HCT116 (cell line): ENCODE results near the gene ZCWPW1. TPM values are rescaled to one million over a fixed set of nuclear protein-coding genes. Genes with fewer than 3 reads are reported as not detected.

Experiments used
- ATAC-seq: fragments of 200-7000 bp; cut with Tn5 transposase; 2 replicates; pipeline ENCODE4 v1.9.1; 2020; ENCODE audit warnings: mild to moderate bottlenecking, moderate library complexity
- BruUV-seq: library from RNA; stranded (reverse); fragments of 400-500 nt; replicated peaks from 2 replicates; lab custom pipeline; 2021; lab: Mats Ljungman, UMichigan
- CTCF ChIA-PET: fragments of 300-600 bp; sonication (Branson Sonifier 250); formaldehyde crosslinking; loops from one replicate; lab custom pipeline; 2021; ENCODE audit warnings: antibody characterized with exemption; lab: Charles Lee
- POLR2A ChIA-PET: fragments of 300-600, 350-600 bp; sonication (Branson Sonifier 250); formaldehyde crosslinking; loops from one replicate; lab custom pipeline; 2021; ENCODE audit warnings: antibody characterized with exemption; lab: Charles Lee
- RAD21 ChIA-PET, 2 experiments: fragments of 300-600 bp; sonication (Branson Sonifier 250); formaldehyde crosslinking; loops; one replicate each; lab custom pipeline; 2023; ENCODE audit warnings: low total read pairs in 2 of 2; ENCODE audit not compliant: uncharacterized antibody in 2 of 2, unreplicated experiment in 2 of 2, low non-redundant PET in 1 of 2; lab: Charles Lee
- DNase-seq: peaks from one replicate; pipeline ENCODE4 v3.0.0-alpha.2; 2010; ENCODE audit warnings: low read depth, low spot score
- H2AFZ ChIP-seq: fragments of 200-600 bp; shearing (Covaris generic), sonication (generic); 2 replicates; pipeline ENCODE4 v1.6.1; 2017; ENCODE audit warnings: low read depth, mixed run types, mixed read lengths, antibody characterized with exemption, low read length; ENCODE audit not compliant: poor library complexity, severe bottlenecking
- H3K27ac ChIP-seq: 2 replicates; pipeline ENCODE4 v1.5.1; 2012; ENCODE audit warnings: low read depth, low read length
- H3K27me3 ChIP-seq: fragments of 200-600 bp; sonication (generic); 2 replicates; pipeline ENCODE4 v1.6.1; 2016; ENCODE audit warnings: mixed run types, low read length, mixed read lengths; ENCODE audit not compliant: insufficient read depth
- H3K36me3 ChIP-seq, 2 experiments: fragments of 200-500 bp in 1 of 2; fragments of 200-600 bp in 1 of 2; sonication (Bioruptor generic) in 1 of 2; sonication (generic) in 1 of 2; 2 replicates each; pipeline versions ENCODE4 v1.5.1 to v1.6.1; 2014 to 2016; ENCODE audit warnings: low read length in 2 of 2, inconsistent platforms in 1 of 2, mixed read lengths in 1 of 2, mixed run types in 1 of 2; ENCODE audit not compliant: insufficient read depth in 2 of 2, control insufficient read depth in 1 of 2
- H3K4me1 ChIP-seq, 2 experiments: fragments of 200-600 bp in 1 of 2; sonication (generic) in 1 of 2; 2 replicates each; pipeline versions ENCODE4 v1.5.1 to v1.6.1; 2012 to 2017; ENCODE audit warnings: low read length in 2 of 2, inconsistent platforms in 1 of 2, mild to moderate bottlenecking in 1 of 2, mixed read lengths in 1 of 2, mixed run types in 1 of 2, moderate library complexity in 1 of 2; ENCODE audit not compliant: insufficient read depth in 2 of 2, control insufficient read depth in 1 of 2
- H3K4me2 ChIP-seq: fragments of 200-600 bp; sonication (generic); 2 replicates; pipeline ENCODE4 v1.6.1; 2017; ENCODE audit warnings: mixed run types, low read length, mixed read lengths
- H3K4me3 ChIP-seq, 2 experiments: fragments of 200-600 bp in 1 of 2; sonication (generic) in 1 of 2; replicated peaks in 1 of 2; 2 replicates each; pipeline ENCODE4 v1.5.1; 2011 to 2016; ENCODE audit warnings: low read length in 2 of 2, control low read depth in 1 of 2, low read depth in 1 of 2, mild to moderate bottlenecking in 1 of 2, mixed read lengths in 1 of 2, mixed run types in 1 of 2
- H3K79me2 ChIP-seq: fragments of 200-600 bp; sonication (generic); 2 replicates; pipeline ENCODE4 v1.6.1; 2017; ENCODE audit warnings: mild to moderate bottlenecking, mixed run types, low read length, moderate library complexity, mixed read lengths; ENCODE audit not compliant: insufficient read depth
- H3K9ac ChIP-seq: fragments of 200-600 bp; sonication (generic); 2 replicates; pipeline ENCODE4 v1.6.1; 2016; ENCODE audit warnings: low read length, mixed read lengths
- H3K9me2 ChIP-seq: fragments of 200-600 bp; sonication (generic), shearing (Covaris generic); 2 replicates; pipeline ENCODE4 v1.6.1; 2017; ENCODE audit warnings: mixed run types, mild to moderate bottlenecking, moderate library complexity; ENCODE audit not compliant: insufficient read depth
- H3K9me3 ChIP-seq, 2 experiments: fragments of 200-500 bp in 1 of 2; fragments of 200-600 bp in 1 of 2; sonication (Bioruptor generic) in 1 of 2; sonication (generic) in 1 of 2; 2 replicates each; pipeline ENCODE4 v1.6.1; 2014 to 2017; ENCODE audit warnings: low read length in 2 of 2, mixed read lengths in 2 of 2, inconsistent platforms in 1 of 2, low read depth in 1 of 2, mild to moderate bottlenecking in 1 of 2, mixed run types in 1 of 2, moderate library complexity in 1 of 2; ENCODE audit not compliant: control insufficient read depth in 1 of 2, insufficient read depth in 1 of 2
- H4K20me1 ChIP-seq: fragments of 200-600 bp; sonication (generic), shearing (Covaris generic); 2 replicates; pipeline ENCODE4 v1.6.1; 2017; ENCODE audit warnings: mixed run types, mild to moderate bottlenecking, moderate library complexity; ENCODE audit not compliant: insufficient read depth
- CBX3 ChIP-seq: IDR thresholded peaks from 2 replicates; pipeline ENCODE4 v1.6.1; 2012; ENCODE audit warnings: low read depth
- CEBPB ChIP-seq: IDR thresholded peaks from 2 replicates; pipeline ENCODE4 v1.6.1; 2012; ENCODE audit warnings: low read depth
- EGR1 ChIP-seq: IDR thresholded peaks from 2 replicates; pipeline ENCODE4 v1.6.1; 2012; ENCODE audit warnings: low read depth
- ELF1 ChIP-seq: IDR thresholded peaks from 2 replicates; pipeline ENCODE4 v1.6.1; 2012; ENCODE audit warnings: low read depth, borderline replicate concordance
- EZH2 ChIP-seq: fragments of 200-600 bp; sonication (generic); IDR thresholded peaks from 2 replicates; pipeline ENCODE4 v1.6.1; 2017; ENCODE audit warnings: antibody characterized with exemption, mixed run types
- EZH2phosphoT487 ChIP-seq: fragments of 200-600 bp; IDR thresholded peaks from 2 replicates; pipeline ENCODE4 v1.6.1; 2018; ENCODE audit warnings: antibody characterized with exemption, borderline replicate concordance
- POLR2A ChIP-seq: IDR thresholded peaks from 2 replicates; pipeline ENCODE4 v1.7.0; 2011; ENCODE audit warnings: borderline replicate concordance; ENCODE audit not compliant: insufficient read depth, insufficient read length; ENCODE audit errors: extremely low read depth
- RAD21 ChIP-seq: IDR thresholded peaks from 2 replicates; pipeline ENCODE4 v1.6.1; 2012; ENCODE audit warnings: low read depth, mild to moderate bottlenecking
- SIN3A ChIP-seq: IDR thresholded peaks from 2 replicates; pipeline ENCODE4 v1.6.1; 2012; ENCODE audit warnings: low read depth
- SP1 ChIP-seq: IDR thresholded peaks from 2 replicates; pipeline ENCODE4 v1.6.1; 2012; ENCODE audit warnings: low read depth
- ZFX ChIP-seq: fragments of 450-650 bp; IDR thresholded peaks from 2 replicates; pipeline ENCODE4 v1.6.1; 2017
- ZNF274 ChIP-seq: fragments of 200-500 bp; sonication (Bioruptor generic); IDR thresholded peaks from 2 replicates; pipeline ENCODE4 v1.6.1; 2014; ENCODE audit warnings: mild to moderate bottlenecking, low read depth, low read length, inconsistent platforms
- intact Hi-C: fragments of 100-400 bp; cut with micrococcal nuclease; formaldehyde crosslinking; loops from 2 replicates; pipeline ENCODE4 v1.10.0; 2022
- total RNA-seq: library from RNA; stranded (reverse); gene quantifications from one replicate; pipeline ENCODE4 v1.2.1, GENCODE V29; 2021; ENCODE audit not compliant: unreplicated experiment
- TF ChIP-seq, protein P1 (sequence below), 3 experiments: fragments of 200-600 bp in 1 of 3; sonication (generic) in 1 of 3; IDR thresholded peaks in 2 of 3; conservative IDR thresholded peaks in 1 of 3; 2 replicates each; pipeline ENCODE4 v1.5.1; 2012 to 2017; ENCODE audit warnings: low read depth in 2 of 3, low read length in 2 of 3, antibody characterized with exemption in 1 of 3, borderline replicate concordance in 1 of 3, control low read depth in 1 of 3, mild to moderate bottlenecking in 1 of 3, mixed read lengths in 1 of 3, mixed run types in 1 of 3, moderate library complexity in 1 of 3; ENCODE audit not compliant: insufficient read depth in 1 of 3
- TF ChIP-seq, protein P2 (sequence below): IDR thresholded peaks from 2 replicates; pipeline ENCODE4 v1.6.1; 2012; ENCODE audit warnings: low read depth
- TF ChIP-seq, protein P3 (sequence below): IDR thresholded peaks from 2 replicates; pipeline ENCODE4 v1.6.1; 2012

ZCWPW1 gene
- total RNA-seq, 1 experiment from 2014 or later, result 1.5 TPM

DNA sequence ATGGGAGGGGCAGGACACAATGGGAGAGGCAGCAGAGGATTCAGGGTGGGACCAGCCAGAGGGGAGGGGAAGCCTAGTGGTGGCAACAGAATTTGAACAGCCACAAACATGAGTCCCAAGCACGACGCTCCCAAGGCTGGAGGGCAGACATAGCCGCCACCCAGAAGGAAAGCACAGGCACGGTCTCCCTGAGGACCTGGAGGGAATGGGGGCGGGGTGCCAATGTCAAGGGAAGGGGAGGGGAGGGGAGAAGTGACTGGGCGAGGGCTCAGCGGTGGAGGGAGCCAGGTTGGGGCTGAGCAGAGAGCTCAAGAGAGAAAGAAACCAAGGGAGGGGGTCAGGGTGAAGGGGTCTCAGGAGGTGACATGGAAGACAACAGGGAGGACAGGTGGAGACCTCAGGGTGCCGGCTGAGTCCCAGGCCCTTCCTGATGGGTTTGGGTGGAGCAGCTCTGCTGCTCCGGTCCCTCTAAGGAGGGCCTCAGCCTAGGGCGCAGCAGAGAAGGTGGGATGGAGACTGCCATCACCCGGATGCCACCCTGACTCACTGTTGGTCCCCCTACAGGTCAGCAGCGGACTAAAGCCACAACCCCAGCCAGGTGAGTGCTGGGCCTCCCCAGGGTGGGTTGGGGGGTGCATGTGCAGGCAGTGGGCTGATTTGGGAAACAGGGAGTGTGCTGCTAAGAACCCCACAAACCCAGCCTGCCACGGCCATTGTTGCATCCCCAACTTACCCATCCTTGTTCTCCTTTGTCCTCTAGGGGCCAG is 31.0 kb downstream of the ZCWPW1 start:
- POLR2A ChIA-PET, result no interaction called here
- TF ChIP-seq EZH2phosphoT487, result no peak
- TF ChIP-seq, protein P1, sequence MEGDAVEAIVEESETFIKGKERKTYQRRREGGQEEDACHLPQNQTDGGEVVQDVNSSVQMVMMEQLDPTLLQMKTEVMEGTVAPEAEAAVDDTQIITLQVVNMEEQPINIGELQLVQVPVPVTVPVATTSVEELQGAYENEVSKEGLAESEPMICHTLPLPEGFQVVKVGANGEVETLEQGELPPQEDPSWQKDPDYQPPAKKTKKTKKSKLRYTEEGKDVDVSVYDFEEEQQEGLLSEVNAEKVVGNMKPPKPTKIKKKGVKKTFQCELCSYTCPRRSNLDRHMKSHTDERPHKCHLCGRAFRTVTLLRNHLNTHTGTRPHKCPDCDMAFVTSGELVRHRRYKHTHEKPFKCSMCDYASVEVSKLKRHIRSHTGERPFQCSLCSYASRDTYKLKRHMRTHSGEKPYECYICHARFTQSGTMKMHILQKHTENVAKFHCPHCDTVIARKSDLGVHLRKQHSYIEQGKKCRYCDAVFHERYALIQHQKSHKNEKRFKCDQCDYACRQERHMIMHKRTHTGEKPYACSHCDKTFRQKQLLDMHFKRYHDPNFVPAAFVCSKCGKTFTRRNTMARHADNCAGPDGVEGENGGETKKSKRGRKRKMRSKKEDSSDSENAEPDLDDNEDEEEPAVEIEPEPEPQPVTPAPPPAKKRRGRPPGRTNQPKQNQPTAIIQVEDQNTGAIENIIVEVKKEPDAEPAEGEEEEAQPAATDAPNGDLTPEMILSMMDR (IDR thresholded peaks at IDR 0.05 in 2 of 3, conservative IDR thresholded peaks at IDR 0.05 in 1 of 3; ENCODE audit: borderline replicate concordance in 1 of 3, insufficient read depth in 1 of 3, low read depth in 2 of 3, low read length in 2 of 3), result peak in 1 of 3 experiments; percentile 17; a peak in 1 of 6 replicates
- no peaks in the 10 kb centered on the region for H3K79me2 ChIP-seq
- H3K36me3 ChIP-seq, result no peaks in the 10 kb centered on the region
- no peaks in the 10 kb centered on the region for H3K4me1 ChIP-seq
- H3K9ac ChIP-seq, result no peak overlapping the region
- CTCF ChIA-PET, result interaction anchor here (1.6 kb wide), 1 partner anchor 10 kb away, joined by 3 read pairs; no protein-coding TSS in a partner anchor
- H2AFZ ChIP-seq, result no peak overlapping the region
- no peak overlapping the region for H3K4me2 ChIP-seq
- H3K4me3 ChIP-seq, result no peak overlapping the region
- H3K27me3 ChIP-seq, result no peaks in the 10 kb centered on the region
- intact Hi-C loops, result no loop called here
- ATAC-seq (0 out of 2 replicates have a peak, but pooled peaks have one; percentile 39), DNase-seq (no peak)
- no peaks in the 10 kb centered on the region for H3K9me3 ChIP-seq
- no peaks in the 10 kb centered on the region for H4K20me1 ChIP-seq
- H3K9me2 ChIP-seq, result no peaks in the 10 kb centered on the region
- RAD21 ChIA-PET, result no interaction called here
- no peak overlapping the region for H3K27ac ChIP-seq
- BruUV-seq, result no TSS peak

DNA sequence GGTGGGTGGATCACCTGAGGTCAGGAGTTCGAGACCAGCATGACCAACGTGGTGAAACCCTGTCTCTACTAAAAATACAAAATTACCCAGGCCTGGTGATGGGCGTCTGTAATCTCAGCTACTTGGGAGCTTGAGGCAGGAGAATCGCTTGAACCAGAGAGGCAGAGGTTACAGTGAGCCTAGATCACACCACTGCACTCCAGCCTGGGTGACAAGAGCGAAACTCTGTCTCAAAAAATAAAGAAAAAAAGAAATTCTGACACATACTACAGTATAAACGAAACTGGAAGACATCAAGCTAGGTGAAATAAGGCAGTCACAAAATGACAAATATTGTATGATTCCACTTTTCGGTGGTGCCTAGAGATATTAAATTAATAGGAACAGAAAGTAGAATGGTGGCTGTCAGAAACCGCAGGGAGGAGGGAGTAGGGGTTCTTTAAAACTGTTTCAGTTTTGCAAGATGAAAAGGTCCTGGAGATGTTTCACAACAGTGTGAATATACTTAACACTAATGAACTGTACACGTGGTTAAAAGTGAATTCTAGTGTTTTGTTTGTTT is 32.0 kb downstream of the ZCWPW1 start:
- Histone ChIP-seq H3K27me3 (no peaks in the 10 kb centered on the region), H3K4me3 (no peak overlapping the region), H2AFZ (no peak overlapping the region), H3K9ac (no peak overlapping the region), H3K4me1 (no peaks in the 10 kb centered on the region), H3K9me3 (no peaks in the 10 kb centered on the region), H3K36me3 (no peaks in the 10 kb centered on the region), H4K20me1 (no peaks in the 10 kb centered on the region), H3K4me2 (no peak overlapping the region), H3K27ac (no peak overlapping the region), H3K9me2 (no peaks in the 10 kb centered on the region), H3K79me2 (no peaks in the 10 kb centered on the region)
- ChIA-PET CTCF (interaction anchor here (1.5 kb wide), 1 partner anchor 11 kb away, joined by 5 read pairs; no protein-coding TSS in a partner anchor), RAD21 (no interaction called here), POLR2A (no interaction called here)
- DNase-seq, result no peak
- intact Hi-C loops, result no loop called here
- BruUV-seq, result no TSS peak
- ATAC-seq, result no peak
- TF ChIP-seq ZNF274 (no peak), ELF1 (no peak), SP1 (no peak), CBX3 (no peak), CEBPB (no peak), EGR1 (no peak), ZFX (no peak), RAD21 (no peak), POLR2A (no peak), EZH2 (no peak), SIN3A (no peak)
- TF ChIP-seq, protein P2, sequence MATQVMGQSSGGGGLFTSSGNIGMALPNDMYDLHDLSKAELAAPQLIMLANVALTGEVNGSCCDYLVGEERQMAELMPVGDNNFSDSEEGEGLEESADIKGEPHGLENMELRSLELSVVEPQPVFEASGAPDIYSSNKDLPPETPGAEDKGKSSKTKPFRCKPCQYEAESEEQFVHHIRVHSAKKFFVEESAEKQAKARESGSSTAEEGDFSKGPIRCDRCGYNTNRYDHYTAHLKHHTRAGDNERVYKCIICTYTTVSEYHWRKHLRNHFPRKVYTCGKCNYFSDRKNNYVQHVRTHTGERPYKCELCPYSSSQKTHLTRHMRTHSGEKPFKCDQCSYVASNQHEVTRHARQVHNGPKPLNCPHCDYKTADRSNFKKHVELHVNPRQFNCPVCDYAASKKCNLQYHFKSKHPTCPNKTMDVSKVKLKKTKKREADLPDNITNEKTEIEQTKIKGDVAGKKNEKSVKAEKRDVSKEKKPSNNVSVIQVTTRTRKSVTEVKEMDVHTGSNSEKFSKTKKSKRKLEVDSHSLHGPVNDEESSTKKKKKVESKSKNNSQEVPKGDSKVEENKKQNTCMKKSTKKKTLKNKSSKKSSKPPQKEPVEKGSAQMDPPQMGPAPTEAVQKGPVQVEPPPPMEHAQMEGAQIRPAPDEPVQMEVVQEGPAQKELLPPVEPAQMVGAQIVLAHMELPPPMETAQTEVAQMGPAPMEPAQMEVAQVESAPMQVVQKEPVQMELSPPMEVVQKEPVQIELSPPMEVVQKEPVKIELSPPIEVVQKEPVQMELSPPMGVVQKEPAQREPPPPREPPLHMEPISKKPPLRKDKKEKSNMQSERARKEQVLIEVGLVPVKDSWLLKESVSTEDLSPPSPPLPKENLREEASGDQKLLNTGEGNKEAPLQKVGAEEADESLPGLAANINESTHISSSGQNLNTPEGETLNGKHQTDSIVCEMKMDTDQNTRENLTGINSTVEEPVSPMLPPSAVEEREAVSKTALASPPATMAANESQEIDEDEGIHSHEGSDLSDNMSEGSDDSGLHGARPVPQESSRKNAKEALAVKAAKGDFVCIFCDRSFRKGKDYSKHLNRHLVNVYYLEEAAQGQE, result no peak
- TF ChIP-seq, protein P3, sequence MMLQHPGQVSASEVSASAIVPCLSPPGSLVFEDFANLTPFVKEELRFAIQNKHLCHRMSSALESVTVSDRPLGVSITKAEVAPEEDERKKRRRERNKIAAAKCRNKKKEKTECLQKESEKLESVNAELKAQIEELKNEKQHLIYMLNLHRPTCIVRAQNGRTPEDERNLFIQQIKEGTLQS, result no peak
